Stimulated activated effector memory CD8-positive, alpha-beta T cell treated with anti-CD3 and anti-CD28 coated beads, Interleukin-12 subunit alpha, Interleukin-12 subunit beta, amount 100 ng/mL, for 72 hours (primary cell): ENCODE measurements around the gene SLC25A51.

Experiments used
- ATAC-seq: fragments of 150-1000 bp; cut with Tn5 transposase; 2 replicates; pipeline ENCODE4 v1.10.0; 2021
- DNase-seq, 2 donors: peaks; one replicate each; pipeline ENCODE4 v3.0.0; 2021 to 2022; ENCODE audit warnings: low spot score in 2 of 2
- H3K27ac Mint-ChIP-seq: one replicate; pipeline ENCODE4 v1.8.0; 2022; ENCODE audit warnings: mild to moderate bottlenecking, mixed read lengths
- H3K36me3 Mint-ChIP-seq: one replicate; pipeline ENCODE4 v1.8.0; 2022; ENCODE audit warnings: mild to moderate bottlenecking, mixed read lengths
- H3K4me1 Mint-ChIP-seq: one replicate; pipeline ENCODE4 v1.8.0; 2022; ENCODE audit warnings: mixed read lengths
- H3K4me3 Mint-ChIP-seq: one replicate; pipeline ENCODE4 v1.8.0; 2022; ENCODE audit warnings: mild to moderate bottlenecking, mixed read lengths
- H3K9me3 Mint-ChIP-seq: one replicate; pipeline ENCODE4 v1.8.0; 2022; ENCODE audit warnings: mixed read lengths

Gene SLC25A51

GRCh38 chr9:37873955-37874354 lies 30.0 kb downstream of the SLC25A51 start:
- H3K4me3 Mint-ChIP-seq: no peak overlapping the region
- peaks cover 6% of the 10 kb centered on the region for H3K36me3 Mint-ChIP-seq
- no peaks in the 10 kb centered on the region for H3K4me1 Mint-ChIP-seq
- ATAC-seq (no peak), DNase-seq (no peak)
- no peaks in the 10 kb centered on the region for H3K9me3 Mint-ChIP-seq
- H3K27ac Mint-ChIP-seq: no peak overlapping the region

DNA sequence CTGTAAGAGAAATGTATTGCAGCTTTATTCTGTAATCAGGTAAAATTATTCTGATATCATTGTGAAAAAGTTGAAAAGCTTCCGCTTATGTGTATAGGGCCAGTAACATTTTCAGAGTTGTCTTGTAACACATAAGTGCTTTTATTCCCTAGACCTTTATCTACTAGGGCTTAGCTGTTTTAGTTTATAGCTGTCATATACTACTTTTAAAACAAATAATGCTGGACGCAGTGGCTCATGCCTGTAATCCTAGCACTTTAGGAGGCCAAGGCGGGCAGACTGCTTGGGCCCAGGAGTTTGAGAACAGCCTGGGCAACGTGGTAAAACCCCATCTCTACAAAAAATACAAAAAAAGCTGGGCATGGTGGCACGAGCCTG lies 33.1 kb downstream of the SLC25A51 start:
- DNase-seq: no peak

DNA sequence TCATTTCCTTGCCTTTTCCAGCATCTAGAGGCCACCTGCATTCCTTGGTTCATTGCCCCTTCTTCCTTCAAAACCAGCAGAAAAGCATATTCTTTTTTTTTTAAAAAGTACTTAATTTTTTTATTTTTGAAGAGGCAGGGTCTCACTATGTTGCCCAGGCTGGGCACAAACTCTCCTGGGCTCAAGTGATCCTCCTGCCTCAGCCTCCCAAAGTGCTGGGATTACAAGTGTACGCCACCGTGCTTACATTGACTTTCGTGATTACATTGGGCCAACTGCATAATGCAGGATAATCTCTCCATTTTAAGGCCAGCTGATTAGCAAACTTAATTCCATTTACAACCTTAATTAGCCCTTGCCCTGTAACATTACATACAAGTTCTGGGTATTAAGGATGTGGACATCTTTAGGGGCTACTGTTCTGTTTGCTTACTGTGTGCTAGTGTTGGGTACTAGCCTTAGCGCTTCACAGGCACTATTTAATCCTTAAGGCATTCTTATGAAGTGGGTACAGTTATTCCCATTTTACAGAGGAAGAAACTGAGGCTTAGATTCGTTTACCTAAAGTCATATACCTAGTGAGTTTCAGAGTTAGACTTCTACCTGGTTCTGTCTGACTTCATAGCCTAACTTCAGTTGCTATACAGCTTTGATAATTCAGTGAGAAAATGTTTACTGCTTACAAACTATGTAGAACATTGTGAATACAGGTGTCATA lies 33.7 kb downstream of the SLC25A51 start:
- Mint-ChIP-seq H3K27ac (no peak overlapping the region), H3K4me3 (no peak overlapping the region), H3K36me3 (no peaks in the 10 kb centered on the region), H3K9me3 (no peaks in the 10 kb centered on the region), H3K4me1 (no peaks in the 10 kb centered on the region)
- ATAC-seq: no peak
- no peak for DNase-seq

More for the DNA sequence above, 33.1 kb downstream of the SLC25A51 start:
- Mint-ChIP-seq H3K4me1 (no peaks in the 10 kb centered on the region), H3K9me3 (no peaks in the 10 kb centered on the region), H3K27ac (no peak overlapping the region), H3K36me3 (no peaks in the 10 kb centered on the region), H3K4me3 (no peak overlapping the region)
- no peak for ATAC-seq

DNA sequence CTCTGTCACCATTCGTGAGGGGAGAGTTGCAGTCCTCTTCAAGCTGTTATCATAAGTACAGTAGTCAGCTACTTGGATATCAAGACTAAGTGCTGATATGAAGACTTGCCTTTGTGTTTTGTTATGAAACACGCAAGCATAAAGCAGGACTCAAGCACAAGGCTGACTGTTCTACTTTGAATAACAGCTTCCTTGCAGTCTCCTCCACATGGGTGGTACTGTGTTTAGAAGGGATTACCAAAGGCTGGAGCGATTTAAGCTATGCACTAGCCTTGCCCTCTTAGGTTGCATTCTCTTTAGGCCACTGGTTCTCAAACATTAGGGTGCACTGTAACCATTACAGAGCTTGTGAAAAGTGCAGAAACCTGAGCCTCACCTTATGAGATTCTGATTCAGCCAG lies 41.4 kb downstream of the SLC25A51 start:
- H3K4me1 Mint-ChIP-seq: no peaks in the 10 kb centered on the region
- H3K9me3 Mint-ChIP-seq: no peaks in the 10 kb centered on the region
- DNase-seq (no peak), ATAC-seq (no peak)
- no peak overlapping the region for H3K4me3 Mint-ChIP-seq
- H3K36me3 Mint-ChIP-seq: peaks cover 42% of the 10 kb centered on the region
- H3K27ac Mint-ChIP-seq: no peak overlapping the region

GRCh38 chr9:37859043-37859442 lies 44.9 kb downstream of the SLC25A51 start:
- Mint-ChIP-seq H3K36me3 (peaks cover 52% of the 10 kb centered on the region), H3K4me3 (no peak overlapping the region), H3K27ac (no peak overlapping the region), H3K9me3 (no peaks in the 10 kb centered on the region), H3K4me1 (no peaks in the 10 kb centered on the region)
- ATAC-seq: no peak
- no peak for DNase-seq

DNA sequence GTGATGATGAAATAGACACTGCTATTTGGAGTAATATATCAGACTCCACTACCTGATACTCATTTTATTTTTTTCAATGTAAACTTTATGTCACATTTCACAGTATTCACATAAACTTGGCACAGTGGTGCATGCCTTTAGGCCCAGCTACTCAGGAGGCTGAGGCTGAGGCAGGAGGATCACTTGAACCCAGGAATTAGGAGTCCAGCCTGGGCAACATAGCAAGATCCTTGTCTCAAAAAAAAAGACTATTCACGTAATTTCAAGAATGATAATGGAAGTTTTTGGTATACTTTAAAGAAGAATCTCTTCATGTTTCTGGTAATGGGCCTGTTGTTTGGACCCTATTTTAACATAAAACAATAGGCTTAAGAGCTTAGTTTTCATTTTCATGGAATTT lies 47.4 kb downstream of the SLC25A51 start:
- Mint-ChIP-seq H3K4me1 (no peaks in the 10 kb centered on the region), H3K27ac (no peak overlapping the region), H3K36me3 (peaks cover 27% of the 10 kb centered on the region), H3K4me3 (no peak overlapping the region), H3K9me3 (no peaks in the 10 kb centered on the region)
- DNase-seq (no peak), ATAC-seq (no peak)

DNA sequence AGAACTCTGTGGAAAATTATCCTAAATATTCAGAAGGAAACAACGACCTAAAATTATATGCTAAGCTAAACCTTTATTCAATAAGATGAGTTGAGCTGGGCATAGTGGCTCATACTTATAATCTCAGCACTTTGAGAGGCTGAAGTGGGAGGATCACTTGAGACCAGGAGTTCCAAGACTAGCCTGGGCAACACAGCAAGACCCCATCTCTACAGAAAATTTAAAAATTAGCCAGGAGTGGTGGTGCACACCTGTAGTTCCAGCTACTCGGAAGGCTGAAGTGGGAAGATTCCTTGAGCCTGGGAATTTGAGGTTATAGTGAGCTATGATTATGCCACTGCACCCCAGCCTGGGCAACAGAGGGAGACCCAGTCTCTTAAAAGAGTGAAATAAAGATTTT lies 51.7 kb downstream of the SLC25A51 start:
- no peak for ATAC-seq

GRCh38 chr9:37840560-37841194 lies 63.2 kb downstream of the SLC25A51 start:
- ATAC-seq (peak; percentile 51), DNase-seq (no peak)
- peaks cover 10% of the 10 kb centered on the region for H3K4me1 Mint-ChIP-seq
- H3K36me3 Mint-ChIP-seq: peaks cover 28% of the 10 kb centered on the region
- no peaks in the 10 kb centered on the region for H3K9me3 Mint-ChIP-seq
- H3K27ac Mint-ChIP-seq: no peak overlapping the region
- H3K4me3 Mint-ChIP-seq: no peak overlapping the region

More for the DNA sequence above, 51.7 kb downstream of the SLC25A51 start:
- H3K4me3 Mint-ChIP-seq: no peak overlapping the region
- H3K36me3 Mint-ChIP-seq: peaks cover 17% of the 10 kb centered on the region
- no peaks in the 10 kb centered on the region for H3K9me3 Mint-ChIP-seq
- H3K4me1 Mint-ChIP-seq: no peaks in the 10 kb centered on the region
- no peak for DNase-seq
- no peak overlapping the region for H3K27ac Mint-ChIP-seq

GRCh38 chr9:37839496-37840461 lies 64.1 kb downstream of the SLC25A51 start:
- Mint-ChIP-seq H3K36me3 (peaks cover 35% of the 10 kb centered on the region), H3K4me3 (no peak overlapping the region), H3K9me3 (no peaks in the 10 kb centered on the region), H3K27ac (no peak overlapping the region), H3K4me1 (peaks cover 10% of the 10 kb centered on the region)
- DNase-seq (no peak), ATAC-seq (no peak)
